Epithelial cell of umbilical artery (primary cell): ENCODE results near the gene SLC35B1. TPM values are rescaled to one million over a fixed set of nuclear protein-coding genes. Genes with fewer than 3 reads are reported as not detected.

Experiments used
- total RNA-seq: library from RNA; depleted of rRNA; stranded (reverse); fragments of >200 nt; gene quantifications from 2 replicates; pipeline ENCODE4 v1.2.3, GENCODE V29; 2014

The SLC35B1 gene
- total RNA-seq = 60.1 and 71.4 TPM in 2 replicates

GRCh38 chr17:49707608-49708514 lies at the start of gene SLC35B1:
Gene SLC35B1, minus strand, starts transcription at chr17:49707964. Its CDS starts 131 bp downstream, at chr17:49707833.

GRCh38 chr17:49677933-49678847 lies 29.6 kb downstream of the SLC35B1 start, which contains the start of gene SPOP:
Gene SPOP, minus strand, starts transcription at chr17:49678097. Its CDS starts 55,287 bp downstream, at chr17:49622810.

Other genes with a start within 250 kb of the SLC35B1 start
- under 0.01 and 0.30 TPM in 2 replicates for gene NGFR, start 212.7 kb downstream of the SLC35B1 start, total RNA-seq
- gene NXPH3, start 132.1 kb downstream of the SLC35B1 start, total RNA-seq = under 0.01 and 0.61 TPM in 2 replicates
- 64.6 and 88.3 TPM in 2 replicates for gene SPOP, start 29.9 kb downstream of the SLC35B1 start, total RNA-seq
- 1.6 and 1.8 TPM in 2 replicates for gene FAM117A, start 56.2 kb upstream of the SLC35B1 start, total RNA-seq
- gene KAT7, start 80.7 kb upstream of the SLC35B1 start, total RNA-seq = 23.7 and 36.8 TPM in 2 replicates
- gene TAC4, start 140.1 kb upstream of the SLC35B1 start, total RNA-seq = not detected in 2 replicates